HG03439 (cell line): ENCODE measurements around the gene RBP3.

Experiments
- ATAC-seq: cut with Tn5 transposase; IDR thresholded peaks from one replicate; pipeline ENCODE4 v1.9.1; 2021; ENCODE audit warnings: mild to moderate bottlenecking, moderate library complexity; ENCODE audit not compliant: unreplicated experiment

Gene RBP3

GRCh38 chr10:47348138-47348651 lies at the start of gene RBP3:
RBP3 (plus strand) TSS chr10:47348363; CDS start chr10:47348485, 122 bp downstream.
- ATAC-seq, result no peak

- ATAC-seq, result no peak
These were observed 49.4 kb upstream of the RBP3 start for GRCh38 chr10:47298715-47299114.

GRCh38 chr10:47299611-47300428 lies 48.3 kb upstream of the RBP3 start, which contains the start of gene GDF10:
GDF10 (plus strand) TSS chr10:47300197; CDS start chr10:47300652, 455 bp downstream.
- no peak for ATAC-seq

GRCh38 chr10:47300429-47300931 lies 47.7 kb upstream of the RBP3 start:
- no peak for ATAC-seq

- no peak for ATAC-seq
These were observed 46.3 kb upstream of the RBP3 start for GRCh38 chr10:47301833-47302232.

GRCh38 chr10:47303105-47303504 lies 45.1 kb upstream of the RBP3 start:
- ATAC-seq, result no peak

GRCh38 chr10:47303866-47304265 lies 44.3 kb upstream of the RBP3 start:
- ATAC-seq, result no peak

GRCh38 chr10:47305566-47305965 lies 42.6 kb upstream of the RBP3 start:
- no peak for ATAC-seq

- no peak for ATAC-seq
These were observed 41.6 kb upstream of the RBP3 start for GRCh38 chr10:47306387-47307210.

- no peak for ATAC-seq
These were observed 40.8 kb upstream of the RBP3 start for GRCh38 chr10:47307381-47307780.

- no peak for ATAC-seq
These were observed 39.4 kb upstream of the RBP3 start for GRCh38 chr10:47308775-47309174.

GRCh38 chr10:47309408-47310089 lies 38.6 kb upstream of the RBP3 start:
- ATAC-seq, result no peak

GRCh38 chr10:47310090-47310505 lies 38.1 kb upstream of the RBP3 start:
- ATAC-seq, result no peak

- ATAC-seq, result no peak
These were observed 36.8 kb upstream of the RBP3 start for GRCh38 chr10:47311193-47311931.

GRCh38 chr10:47311932-47312662 lies 36.1 kb upstream of the RBP3 start:
- no peak for ATAC-seq

GRCh38 chr10:47312663-47312995 lies 35.5 kb upstream of the RBP3 start:
- ATAC-seq, result no peak

GRCh38 chr10:47314416-47314970 lies 33.7 kb upstream of the RBP3 start:
- no peak for ATAC-seq

- ATAC-seq, result no peak
These were observed 32.7 kb upstream of the RBP3 start for GRCh38 chr10:47315421-47315820.

GRCh38 chr10:47316131-47316530 lies 32.0 kb upstream of the RBP3 start:
- no peak for ATAC-seq
